MCF 10A (cell line): ENCODE data around the gene SORBS2. TPM values are rescaled to one million over a fixed set of nuclear protein-coding genes. Genes with fewer than 3 reads are reported as not detected.
A peak's percentile ranks its signal among the peaks of the same experiment; 100 is the strongest.

Experiments used
- BruUV-seq: library from RNA; stranded (reverse); fragments of 400-500 nt; replicated peaks from 2 replicates; lab custom pipeline; 2021; lab: Mats Ljungman, UMichigan
- CTCF ChIA-PET: fragments of 300-600 bp; sonication (Branson Sonifier 250); formaldehyde crosslinking; extraction: SDS; loops from one replicate; lab custom pipeline; 2021; ENCODE audit warnings: antibody characterized with exemption, inconsistent platforms; lab: Yijun Ruan, JAX
- POLR2A ChIA-PET: fragments of 300-600, 350-650 bp; sonication (Branson Sonifier 250); formaldehyde crosslinking; extraction: SDS; loops from one replicate; lab custom pipeline; 2020; ENCODE audit warnings: antibody characterized with exemption, inconsistent platforms; lab: Yijun Ruan, JAX
- DNase-seq: peaks from one replicate; pipeline ENCODE4 v3.0.0-alpha.2; 2018; ENCODE audit not compliant: unreplicated experiment
- H3K27ac Mint-ChIP-seq: one replicate; pipeline ENCODE4 v1.8.0; 2022; ENCODE audit warnings: mild to moderate bottlenecking, low read depth, mixed read lengths; ENCODE audit not compliant: unreplicated experiment
- H3K27me3 Mint-ChIP-seq: one replicate; pipeline ENCODE4 v1.8.0; 2022; ENCODE audit warnings: mixed read lengths; ENCODE audit not compliant: insufficient read depth, unreplicated experiment
- H3K36me3 Mint-ChIP-seq: one replicate; pipeline ENCODE4 v1.8.0; 2022; ENCODE audit warnings: mild to moderate bottlenecking, moderate library complexity, mixed read lengths; ENCODE audit not compliant: insufficient read depth, unreplicated experiment
- H3K4me1 Mint-ChIP-seq: one replicate; pipeline ENCODE4 v1.8.0; 2022; ENCODE audit warnings: mixed read lengths; ENCODE audit not compliant: insufficient read depth, unreplicated experiment
- H3K4me3 Mint-ChIP-seq: one replicate; pipeline ENCODE4 v1.8.0; 2022; ENCODE audit warnings: mild to moderate bottlenecking, moderate library complexity, mixed read lengths; ENCODE audit not compliant: unreplicated experiment
- H3K9me3 Mint-ChIP-seq: one replicate; pipeline ENCODE4 v1.8.0; 2022; ENCODE audit warnings: mixed read lengths; ENCODE audit not compliant: unreplicated experiment
- CTCF ChIP-seq: fragments of 200-600 bp; IDR thresholded peaks from one replicate; pipeline ENCODE4 v1.8.0; 2022; ENCODE audit warnings: antibody characterized with exemption, mild to moderate bottlenecking; ENCODE audit not compliant: unreplicated experiment
- intact Hi-C: fragments of 100-400 bp; cut with micrococcal nuclease; formaldehyde crosslinking; loops from 2 replicates; pipeline ENCODE4 v1.14.1; 2022
- total RNA-seq: library from RNA; stranded (reverse); gene quantifications from 2 replicates; pipeline ENCODE4 v1.2.3, GENCODE V29; 2022

Gene SORBS2
- total RNA-seq, 1 experiment from 2014 or later = 19.3 TPM

DNA sequence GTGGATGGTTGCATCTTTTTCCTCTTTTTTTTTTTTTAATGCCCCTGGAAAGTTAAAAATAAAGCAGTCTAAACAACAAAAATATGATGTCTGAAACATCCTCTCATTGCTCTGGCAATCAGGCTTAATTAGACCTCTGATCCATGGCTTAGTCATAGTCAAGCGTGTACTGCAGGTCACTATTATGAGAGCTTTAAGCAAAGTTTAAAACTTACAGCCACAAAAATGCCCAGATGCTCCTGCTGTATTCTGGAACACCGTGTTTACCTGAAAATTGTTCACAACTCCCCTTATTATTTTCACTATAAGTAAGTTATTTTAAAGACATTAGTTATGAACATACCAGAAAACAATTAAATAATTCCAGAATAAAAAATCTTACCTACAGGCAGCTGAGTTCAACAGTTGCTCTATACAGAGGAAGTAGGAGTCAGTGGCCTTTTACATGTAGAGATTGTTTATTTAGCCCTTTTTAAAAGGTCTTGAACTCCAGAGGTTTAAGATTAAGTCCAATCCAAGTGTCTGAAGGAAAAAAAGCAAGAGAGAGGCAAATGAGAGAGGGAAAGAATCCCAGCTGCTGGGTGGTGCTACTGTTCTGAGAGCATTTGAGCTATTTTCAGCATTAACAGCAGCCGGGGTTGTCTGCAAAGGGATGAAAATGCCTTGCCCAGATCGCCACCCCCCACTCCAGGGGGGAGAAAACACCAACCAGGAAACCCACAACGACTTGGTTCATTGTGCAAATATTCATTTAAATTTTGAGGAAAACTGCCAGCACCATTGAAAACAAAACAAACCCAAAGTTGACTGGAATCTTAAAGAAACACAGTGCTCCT is 36.9 kb downstream of the SORBS2 start:
- TSS peak; percentile 76 for BruUV-seq
- H3K4me3 Mint-ChIP-seq = peak overlapping the region; percentile 60
- intact Hi-C loops = loop anchor here (1.0 to 5.0 kb wide), 3 partner anchors 38 to 242 kb away; no protein-coding TSS in a partner anchor
- CTCF ChIA-PET = interaction anchor here (1.0 to 1.5 kb wide), 4 partner anchors 13 to 263 kb away, joined by 3 to 5 read pairs (median 4); no protein-coding TSS in a partner anchor
- POLR2A ChIA-PET = interaction anchor here (0.7 to 2.3 kb wide), 13 partner anchors 13 to 70 kb away, joined by 3 to 12 read pairs (median 6); partner anchors contain the start of gene SORBS2
- H3K4me1 Mint-ChIP-seq = peaks cover 41% of the 10 kb centered on the region
- no peak for TF ChIP-seq CTCF
- H3K27ac Mint-ChIP-seq = peak overlapping the region; percentile 92
- DNase-seq = peak; percentile 70
- H3K27me3 Mint-ChIP-seq = no peaks in the 10 kb centered on the region
- H3K9me3 Mint-ChIP-seq = no peaks in the 10 kb centered on the region
- no peaks in the 10 kb centered on the region for H3K36me3 Mint-ChIP-seq

DNA sequence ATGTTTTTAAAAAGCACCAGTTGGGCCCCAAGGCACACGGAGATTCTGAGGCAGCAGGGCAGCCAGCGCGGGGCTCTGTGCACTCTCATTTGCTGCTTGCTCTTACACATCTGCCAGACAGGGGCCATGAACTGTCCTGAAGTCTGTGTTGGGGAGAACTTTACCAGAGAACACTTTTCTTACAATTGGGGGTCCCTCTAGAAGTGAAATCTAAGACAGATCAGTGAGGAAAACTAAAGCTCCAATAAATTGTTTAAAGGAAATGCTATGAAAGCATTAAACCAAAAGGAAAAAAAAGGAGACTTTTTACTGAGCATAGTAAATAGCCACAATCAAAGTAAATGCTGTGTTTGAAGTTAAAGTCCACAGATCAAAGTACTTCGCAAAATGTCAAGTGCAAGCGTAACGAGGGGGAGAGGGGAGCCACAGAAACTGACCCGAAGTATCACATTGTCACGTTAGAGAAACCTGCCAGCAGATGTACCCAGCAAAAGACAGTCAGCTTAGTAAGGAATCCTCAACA is 37.8 kb downstream of the SORBS2 start:
- CTCF ChIA-PET = interaction anchor here (0.6 to 1.4 kb wide), 3 partner anchors 12 to 43 kb away, joined by 3 to 5 read pairs (median 3); no protein-coding TSS in a partner anchor
- POLR2A ChIA-PET = interaction anchor here (1.3 to 2.3 kb wide), 8 partner anchors 12 to 65 kb away, joined by 3 to 12 read pairs (median 6); partner anchors contain the start of gene SORBS2
- intact Hi-C loops = loop anchor here (5.0 kb wide), 1 partner anchor 37 kb away; no protein-coding TSS in a partner anchor
- no TSS peak for BruUV-seq
- Mint-ChIP-seq H3K4me3 (peak overlapping the region; percentile 60), H3K27me3 (no peaks in the 10 kb centered on the region), H3K36me3 (no peaks in the 10 kb centered on the region), H3K27ac (peak overlapping the region; percentile 92), H3K4me1 (peaks cover 35% of the 10 kb centered on the region), H3K9me3 (no peaks in the 10 kb centered on the region)
- no peak for DNase-seq
- TF ChIP-seq CTCF = no peak

- Mint-ChIP-seq H3K4me3 (peak overlapping the region; percentile 60), H3K27me3 (no peaks in the 10 kb centered on the region), H3K4me1 (peaks cover 32% of the 10 kb centered on the region), H3K9me3 (no peaks in the 10 kb centered on the region), H3K27ac (peak overlapping the region; percentile 92), H3K36me3 (no peaks in the 10 kb centered on the region)
- DNase-seq = no peak
- ChIA-PET POLR2A (interaction anchor here (0.5 to 2.2 kb wide), 5 partner anchors 11 to 657 kb away, joined by 3 to 12 read pairs (median 4); partner anchors contain the start of gene SORBS2), CTCF (interaction anchor here (0.6 kb wide), 2 partner anchors 39 to 43 kb away, joined by 3 read pairs; no protein-coding TSS in a partner anchor)
- BruUV-seq = no TSS peak
- no peak for TF ChIP-seq CTCF
- intact Hi-C loops = loop anchor here (5.0 kb wide), 1 partner anchor 36 kb away; no protein-coding TSS in a partner anchor
These were observed 38.6 kb downstream of the SORBS2 start for GRCh38 chr4:185773419-185773818.
